WERI-Rb-1 (cell line): ENCODE measurements around the gene KIF13A.

Source experiments
- DNase-seq: peaks from one replicate; pipeline ENCODE4 v3.0.0-alpha.2; 2020
- H3K27ac ChIP-seq: fragments of 250-450 bp; sonication (Bioruptor Pico); 2 replicates; pipeline ENCODE4 v1.5.1; 2020; ENCODE audit warnings: mild to moderate bottlenecking, moderate library complexity
- H3K27me3 ChIP-seq: fragments of 250-450 bp; sonication (Bioruptor Pico); 2 replicates; pipeline ENCODE4 v1.5.1; 2021; ENCODE audit warnings: mild to moderate bottlenecking, low read depth, moderate library complexity; ENCODE audit not compliant: insufficient read depth, severe bottlenecking
- H3K36me3 ChIP-seq: fragments of 250-450 bp; sonication (Bioruptor Pico); 2 replicates; pipeline ENCODE4 v1.5.1; 2020; ENCODE audit warnings: mild to moderate bottlenecking, moderate library complexity
- H3K4me3 ChIP-seq: 2 replicates; pipeline ENCODE4 v1.5.1; 2011; ENCODE audit warnings: low read depth, mild to moderate bottlenecking, control low read depth, low read length
- H3K9me3 ChIP-seq: fragments of 250-450 bp; sonication (Bioruptor Pico); 2 replicates; pipeline ENCODE4 v1.5.1; 2021; ENCODE audit warnings: mild to moderate bottlenecking, moderate library complexity; ENCODE audit not compliant: severe bottlenecking
- TF ChIP-seq, protein P1 (sequence below): IDR thresholded peaks from 2 replicates; pipeline ENCODE4 v1.5.1; 2011; ENCODE audit warnings: low read depth, mild to moderate bottlenecking, control low read depth, inconsistent platforms, low read length

KIF13A gene

DNA sequence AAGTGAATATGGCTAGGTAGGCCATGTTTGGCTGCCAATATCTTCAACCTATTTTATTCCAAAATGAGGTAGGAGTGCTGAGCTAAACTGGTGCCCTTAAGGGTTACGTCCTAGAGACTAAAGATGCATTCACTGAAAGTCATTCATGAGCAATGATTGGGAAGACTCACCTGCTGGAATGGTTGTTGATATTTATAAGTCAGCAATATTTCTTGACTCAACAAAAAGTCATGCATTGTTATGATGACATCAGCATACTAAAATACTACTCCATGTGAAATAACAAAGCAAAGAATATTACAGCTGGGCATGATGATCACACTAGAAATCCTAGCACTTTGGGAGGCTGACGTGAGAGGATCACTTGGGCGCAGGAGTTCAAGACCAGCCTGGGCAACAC, 263.1 kb downstream of the KIF13A start:
- TF ChIP-seq, protein P1, sequence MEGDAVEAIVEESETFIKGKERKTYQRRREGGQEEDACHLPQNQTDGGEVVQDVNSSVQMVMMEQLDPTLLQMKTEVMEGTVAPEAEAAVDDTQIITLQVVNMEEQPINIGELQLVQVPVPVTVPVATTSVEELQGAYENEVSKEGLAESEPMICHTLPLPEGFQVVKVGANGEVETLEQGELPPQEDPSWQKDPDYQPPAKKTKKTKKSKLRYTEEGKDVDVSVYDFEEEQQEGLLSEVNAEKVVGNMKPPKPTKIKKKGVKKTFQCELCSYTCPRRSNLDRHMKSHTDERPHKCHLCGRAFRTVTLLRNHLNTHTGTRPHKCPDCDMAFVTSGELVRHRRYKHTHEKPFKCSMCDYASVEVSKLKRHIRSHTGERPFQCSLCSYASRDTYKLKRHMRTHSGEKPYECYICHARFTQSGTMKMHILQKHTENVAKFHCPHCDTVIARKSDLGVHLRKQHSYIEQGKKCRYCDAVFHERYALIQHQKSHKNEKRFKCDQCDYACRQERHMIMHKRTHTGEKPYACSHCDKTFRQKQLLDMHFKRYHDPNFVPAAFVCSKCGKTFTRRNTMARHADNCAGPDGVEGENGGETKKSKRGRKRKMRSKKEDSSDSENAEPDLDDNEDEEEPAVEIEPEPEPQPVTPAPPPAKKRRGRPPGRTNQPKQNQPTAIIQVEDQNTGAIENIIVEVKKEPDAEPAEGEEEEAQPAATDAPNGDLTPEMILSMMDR, result no peak
- H3K27me3 ChIP-seq, result no peaks in the 10 kb centered on the region
- H3K9me3 ChIP-seq, result no peaks in the 10 kb centered on the region
- no peak for DNase-seq
- H3K4me3 ChIP-seq, result no peak overlapping the region
- no peaks in the 10 kb centered on the region for H3K36me3 ChIP-seq
- no peak overlapping the region; the same call in 1 of the 2 replicates for H3K27ac ChIP-seq

DNA sequence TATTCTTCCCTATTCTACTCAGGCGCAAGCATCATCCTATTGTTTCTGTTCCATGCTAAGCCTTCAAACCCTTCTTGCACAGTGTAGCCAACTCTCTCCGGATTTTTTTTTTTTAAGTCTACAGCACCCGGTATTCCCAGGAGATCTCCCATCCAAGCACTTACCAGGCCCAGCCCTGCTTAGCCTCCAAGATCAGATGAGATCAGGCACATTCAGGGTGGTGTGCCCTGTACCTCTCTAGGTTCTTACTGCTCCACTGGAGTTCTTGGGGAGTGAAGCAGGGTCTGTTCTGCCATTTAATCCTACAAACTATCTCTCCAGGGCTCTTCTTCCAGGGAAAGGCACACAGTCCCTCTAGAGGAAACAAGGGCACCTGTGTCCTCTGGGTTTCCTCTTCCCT, 265.8 kb downstream of the KIF13A start:
- Histone ChIP-seq H3K36me3 (no peaks in the 10 kb centered on the region), H3K27ac (no peak overlapping the region), H3K4me3 (no peak overlapping the region), H3K9me3 (no peaks in the 10 kb centered on the region), H3K27me3 (no peaks in the 10 kb centered on the region)
- TF ChIP-seq, protein P1, result no peak
- no peak for DNase-seq

DNA sequence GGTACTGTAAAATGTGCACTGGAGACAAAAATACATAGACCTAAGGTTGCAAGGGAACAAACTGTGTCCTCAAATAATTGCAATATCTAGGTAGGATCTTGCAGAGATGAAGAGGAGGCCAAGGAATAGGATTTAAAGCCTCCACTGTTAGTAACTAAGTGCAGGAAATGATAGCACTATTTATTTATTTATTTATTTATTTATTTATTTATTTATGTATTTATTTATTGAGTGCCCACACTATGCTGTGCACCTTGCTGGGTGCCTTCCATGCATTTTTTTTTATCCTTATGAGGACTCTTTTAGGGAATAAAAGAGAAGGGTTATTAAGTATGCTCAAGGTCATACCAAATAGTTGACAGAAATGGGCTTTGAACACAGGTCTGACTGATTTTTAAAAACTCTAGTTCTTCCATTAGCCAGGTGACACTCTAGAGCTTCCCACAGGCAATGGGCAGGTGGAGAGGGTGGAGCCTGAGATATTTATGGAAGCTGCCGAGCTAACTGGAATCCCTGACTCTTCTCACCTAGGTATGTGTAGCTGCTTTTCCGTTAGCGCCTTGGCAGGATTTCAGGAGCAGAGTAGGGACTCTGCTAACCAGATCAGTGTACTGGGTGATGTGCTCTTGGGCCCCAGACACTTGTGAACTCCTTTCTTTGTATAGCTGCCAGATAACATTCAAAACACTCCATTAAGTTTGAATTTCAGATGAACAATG, 268.0 kb downstream of the KIF13A start:
- TF ChIP-seq, protein P1, result no peak
- DNase-seq, result no peak
- H3K9me3 ChIP-seq, result no peaks in the 10 kb centered on the region
- H3K27ac ChIP-seq, result no peak overlapping the region
- H3K36me3 ChIP-seq, result no peaks in the 10 kb centered on the region
- no peaks in the 10 kb centered on the region for H3K27me3 ChIP-seq
- H3K4me3 ChIP-seq, result no peak overlapping the region

DNA sequence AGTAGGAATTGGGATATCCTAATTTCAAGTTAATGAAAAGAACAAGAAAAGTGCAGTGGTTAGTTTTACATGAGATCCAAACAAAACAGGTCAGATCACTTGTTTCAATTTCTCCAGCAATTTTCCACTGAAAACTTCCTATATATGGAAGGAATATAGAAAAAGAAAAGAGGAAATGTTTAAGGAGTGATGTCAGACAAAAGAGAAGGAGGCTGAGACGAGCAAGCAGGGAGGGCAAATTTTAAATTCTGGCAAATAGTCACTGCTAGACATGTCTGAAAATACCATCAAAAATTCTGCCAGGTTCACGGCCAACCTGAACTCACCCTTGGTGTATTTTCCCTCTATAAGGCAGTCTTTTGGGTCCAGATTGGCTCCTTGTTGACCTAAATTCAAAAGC, 271.2 kb downstream of the KIF13A start:
- Histone ChIP-seq H3K9me3 (no peaks in the 10 kb centered on the region), H3K36me3 (no peaks in the 10 kb centered on the region), H3K27ac (no peak overlapping the region), H3K27me3 (no peaks in the 10 kb centered on the region), H3K4me3 (no peak overlapping the region)
- no peak for DNase-seq
- TF ChIP-seq, protein P1, result no peak

DNA sequence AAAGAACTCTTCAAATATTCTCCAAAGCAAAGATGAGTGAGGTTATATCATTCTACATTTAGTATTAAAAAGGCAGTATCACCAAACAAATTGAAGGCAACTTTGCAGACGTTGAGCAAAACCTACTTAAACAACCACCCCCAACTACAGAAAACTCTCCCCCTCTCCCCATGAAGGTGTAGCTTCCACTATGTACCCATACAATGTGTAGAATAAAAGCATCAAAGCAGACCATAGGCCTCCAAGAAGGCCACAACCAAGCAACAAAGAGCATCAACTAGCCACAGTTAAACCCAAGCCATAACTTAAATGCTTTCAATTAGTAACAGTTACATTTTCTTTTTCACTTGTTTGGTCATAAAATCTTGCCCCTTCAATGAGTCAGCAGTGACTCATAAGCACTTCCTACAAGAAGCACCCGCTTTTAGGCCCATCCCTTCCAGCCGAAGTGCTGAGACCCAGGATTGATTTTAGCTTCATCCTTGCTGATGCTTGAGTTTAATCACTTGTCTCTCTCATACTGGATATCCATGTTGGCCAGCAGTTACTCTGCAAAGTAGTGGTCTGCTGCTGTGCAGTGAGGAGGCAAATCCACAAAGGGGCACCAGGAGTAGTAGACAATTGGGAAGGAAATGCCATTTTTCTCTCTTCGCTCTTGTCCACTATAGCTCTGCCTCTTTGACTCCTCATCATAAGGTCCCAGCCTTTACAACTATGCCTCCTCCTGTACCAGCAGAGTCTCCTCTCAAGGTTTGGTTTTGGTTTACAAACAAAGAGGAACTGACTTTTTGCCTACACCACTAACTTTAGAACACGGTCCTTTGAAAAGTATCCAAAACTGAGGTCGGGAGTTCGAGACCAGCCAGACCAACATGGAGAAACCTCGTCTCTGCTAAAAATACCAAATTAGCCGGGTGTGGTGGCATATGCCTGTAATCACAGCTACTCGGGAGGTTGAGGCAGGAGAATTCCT, 272.3 kb downstream of the KIF13A start:
- Histone ChIP-seq H3K27ac (no peak overlapping the region), H3K27me3 (no peaks in the 10 kb centered on the region), H3K4me3 (no peak overlapping the region), H3K36me3 (no peaks in the 10 kb centered on the region), H3K9me3 (no peaks in the 10 kb centered on the region)
- DNase-seq, result no peak
- TF ChIP-seq, protein P1, result no peak
